SH-SY5Y (cell line): ENCODE measurements around the gene E2F4.

Source experiments
- GATA2 ChIP-seq: IDR thresholded peaks from 2 replicates; pipeline ENCODE4 v1.6.1; 2011; ENCODE audit warnings: mild to moderate bottlenecking, low read depth, low read length
- GATA3 ChIP-seq: IDR thresholded peaks from 2 replicates; pipeline ENCODE4 v1.6.1; 2011; ENCODE audit warnings: low read depth, mild to moderate bottlenecking, low read length, moderate library complexity

GRCh38 chr16:67246081-67246755 is 54.3 kb downstream of the E2F4 start:
- TF ChIP-seq GATA2: no peak
- TF ChIP-seq GATA3: no peak
